GM19467 (cell line): ENCODE results near the gene CDH11.

Experiments
- ATAC-seq: cut with Tn5 transposase; IDR thresholded peaks from one replicate; pipeline ENCODE4 v1.9.1; 2021; ENCODE audit warnings: mild to moderate bottlenecking, moderate library complexity; ENCODE audit not compliant: unreplicated experiment

Gene CDH11

DNA sequence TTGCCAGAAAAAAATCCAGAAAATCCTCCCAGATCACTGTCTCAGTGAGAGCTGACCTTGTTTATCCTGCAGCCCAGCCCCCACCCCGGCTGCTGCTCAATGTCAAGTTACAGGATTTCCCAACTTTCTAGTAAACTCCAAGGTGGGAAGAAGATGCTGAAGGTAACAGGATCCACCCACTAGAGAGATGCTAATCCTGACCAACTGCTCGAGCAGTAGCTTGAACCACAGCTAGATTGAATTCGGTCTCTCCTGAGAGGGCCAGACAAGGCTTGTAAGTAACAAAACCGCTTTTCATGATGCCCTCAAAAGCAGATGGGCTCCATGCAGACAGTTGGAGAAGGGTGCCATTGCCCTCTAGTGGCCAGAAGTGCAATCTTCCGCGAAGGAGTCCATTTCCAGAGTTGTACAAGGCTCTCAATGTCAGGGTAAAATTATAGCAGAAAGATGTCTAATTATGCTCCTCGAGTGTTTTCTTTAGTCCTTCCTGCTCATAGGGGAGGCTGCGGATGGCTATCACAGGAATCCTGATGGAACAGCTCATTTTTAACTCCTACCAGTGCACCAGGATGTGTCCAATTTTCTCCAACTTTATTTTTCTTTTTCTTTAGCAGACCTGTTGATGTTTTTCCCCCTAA lies 3.9 kb downstream of the CDH11 start:
- ATAC-seq: peak; percentile 70

DNA sequence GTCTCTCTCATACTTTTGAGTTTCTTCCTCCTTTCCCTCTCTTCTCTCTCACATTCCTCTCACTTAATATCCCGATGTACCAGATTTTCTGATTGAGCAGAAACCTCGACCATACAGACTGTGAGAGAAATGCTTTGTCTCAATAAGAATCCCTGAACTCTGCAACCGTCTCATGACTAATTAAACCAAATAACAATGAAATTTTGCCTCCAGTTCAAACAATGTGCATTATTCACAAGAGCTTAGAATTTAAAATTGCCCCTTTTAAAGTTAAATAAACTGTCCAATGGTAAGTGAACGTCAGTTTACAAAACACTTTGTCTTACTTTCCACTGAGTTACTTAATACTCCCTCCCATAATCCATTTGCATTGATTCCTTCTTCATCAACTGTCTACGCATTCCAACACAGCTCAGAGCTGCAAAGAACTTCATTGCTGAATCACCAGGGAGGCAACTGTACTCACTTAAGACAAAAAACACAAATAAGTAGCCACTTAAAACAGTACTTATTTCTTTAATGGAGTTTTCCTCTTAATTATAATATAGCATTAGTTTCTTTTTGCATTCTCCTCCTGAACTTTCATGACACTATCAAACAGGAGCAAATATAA lies 4.9 kb downstream of the CDH11 start:
- ATAC-seq: no peak

DNA sequence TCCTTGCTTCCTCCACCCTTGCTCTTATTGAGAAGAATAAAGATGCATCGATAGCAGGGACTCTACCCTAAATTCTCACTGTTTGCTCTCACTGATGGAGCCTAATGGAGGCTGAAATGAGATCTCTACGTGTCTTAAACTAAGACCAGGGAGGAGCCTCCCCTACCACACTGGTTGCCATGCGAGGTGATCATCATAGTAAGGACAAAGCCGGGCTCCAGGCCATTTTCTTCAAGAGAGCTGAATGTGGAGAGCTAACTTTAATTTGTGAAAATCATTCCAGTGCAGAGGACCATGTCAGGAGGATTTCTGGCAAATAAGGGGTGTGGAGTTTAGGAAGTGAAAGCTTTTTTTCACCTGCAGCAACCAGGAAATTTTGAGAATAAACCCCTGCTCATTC lies 5.6 kb downstream of the CDH11 start:
- no peak for ATAC-seq

DNA sequence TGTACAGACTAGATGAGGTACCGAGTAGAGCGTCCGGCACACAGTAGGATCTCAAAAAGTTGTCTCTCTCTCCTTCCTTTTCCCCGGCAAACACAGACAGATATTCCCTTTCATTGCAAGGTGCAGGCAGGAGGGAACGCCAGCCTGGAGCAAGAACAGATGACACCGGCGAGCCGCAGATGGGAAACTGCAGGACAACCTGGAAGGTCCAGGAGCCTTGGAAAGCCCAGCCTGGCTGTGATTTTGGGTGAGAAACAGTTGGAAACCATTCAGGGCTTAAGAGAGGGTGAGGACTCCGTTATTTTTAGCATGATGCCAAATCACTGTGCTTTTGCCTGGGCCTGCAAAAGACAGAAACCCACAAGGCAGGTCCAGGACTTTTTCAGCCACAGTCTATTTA lies 7.3 kb downstream of the CDH11 start:
- no peak for ATAC-seq

- ATAC-seq: no peak
Observed at GRCh38 chr16:65113441-65113840, 8.4 kb downstream of the CDH11 start.

DNA sequence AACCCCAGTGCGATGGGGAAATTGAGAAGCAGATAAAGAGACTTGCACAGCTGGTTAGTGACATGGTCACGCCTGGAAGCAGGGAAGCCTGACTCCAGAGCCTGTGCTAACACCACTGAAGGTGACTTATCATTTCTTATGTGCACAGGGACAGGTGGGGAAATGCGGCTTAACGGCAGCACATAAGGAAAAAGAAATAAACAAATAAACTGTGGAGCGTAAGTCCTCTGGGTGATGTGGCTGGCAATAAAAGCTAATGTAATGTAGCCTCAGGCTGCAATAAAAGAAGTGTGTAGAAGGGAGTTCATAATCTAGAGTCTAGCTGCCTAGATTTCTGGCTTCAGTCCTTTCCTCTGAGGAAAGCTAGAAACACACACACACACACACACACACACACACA lies 10.6 kb downstream of the CDH11 start:
- no peak for ATAC-seq

DNA sequence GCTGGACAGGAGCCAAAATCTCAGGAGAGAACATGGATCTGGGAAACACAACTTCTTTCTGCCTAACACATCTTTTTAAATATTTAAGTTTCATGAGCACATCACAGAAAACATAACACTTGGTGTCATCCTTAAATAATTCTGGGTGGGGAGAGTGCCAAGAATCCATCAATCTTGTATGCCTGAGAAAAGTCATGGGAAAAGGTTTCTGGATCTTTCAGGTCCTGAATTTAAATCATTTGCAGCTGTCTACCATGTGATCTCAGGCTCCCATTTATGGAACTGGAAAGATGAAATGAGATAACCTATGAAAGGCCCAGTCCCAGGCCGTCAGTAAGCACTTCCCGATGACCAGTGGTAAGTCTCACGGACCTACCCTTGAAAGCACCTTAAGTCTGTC lies 15.1 kb downstream of the CDH11 start:
- ATAC-seq: no peak

GRCh38 chr16:65105171-65105570 lies 16.7 kb downstream of the CDH11 start:
- ATAC-seq: no peak

DNA sequence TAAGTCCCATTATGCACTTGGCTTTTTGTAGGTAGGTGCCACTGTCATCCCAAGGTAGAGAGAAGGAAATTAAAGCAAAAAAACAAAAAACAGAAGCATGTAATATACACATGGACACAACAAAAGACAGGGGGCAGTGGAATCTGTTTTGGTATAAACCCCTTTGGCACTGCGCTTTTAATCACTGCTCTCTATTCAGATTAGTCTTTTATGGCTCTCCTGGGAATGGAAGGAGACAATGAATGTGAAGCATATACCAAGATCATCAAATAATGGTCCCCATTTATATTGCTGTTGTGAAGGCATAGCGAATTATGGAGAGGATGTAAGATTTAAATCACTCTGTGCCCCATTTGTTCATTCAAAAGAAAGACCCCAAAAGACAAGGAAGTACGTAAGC lies 17.4 kb downstream of the CDH11 start:
- ATAC-seq: no peak

DNA sequence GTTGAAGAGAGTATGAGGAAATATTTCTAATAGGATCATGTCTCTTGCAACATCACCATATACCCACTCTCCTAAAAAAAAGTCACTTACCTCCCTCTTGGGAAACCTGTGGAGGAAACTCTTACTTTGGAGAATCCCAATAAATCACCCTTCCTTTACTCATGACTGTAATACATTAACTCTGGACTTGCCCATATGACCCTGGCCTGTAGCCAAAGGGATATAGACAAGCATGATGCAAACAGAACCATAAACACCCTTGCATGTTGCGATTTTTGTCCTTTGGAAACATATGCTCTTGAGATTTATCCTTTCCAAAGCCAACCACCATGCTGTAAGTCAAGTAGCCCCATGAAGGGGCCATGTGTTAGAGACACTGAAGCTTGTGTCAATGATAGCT lies 19.5 kb downstream of the CDH11 start:
- ATAC-seq: no peak

DNA sequence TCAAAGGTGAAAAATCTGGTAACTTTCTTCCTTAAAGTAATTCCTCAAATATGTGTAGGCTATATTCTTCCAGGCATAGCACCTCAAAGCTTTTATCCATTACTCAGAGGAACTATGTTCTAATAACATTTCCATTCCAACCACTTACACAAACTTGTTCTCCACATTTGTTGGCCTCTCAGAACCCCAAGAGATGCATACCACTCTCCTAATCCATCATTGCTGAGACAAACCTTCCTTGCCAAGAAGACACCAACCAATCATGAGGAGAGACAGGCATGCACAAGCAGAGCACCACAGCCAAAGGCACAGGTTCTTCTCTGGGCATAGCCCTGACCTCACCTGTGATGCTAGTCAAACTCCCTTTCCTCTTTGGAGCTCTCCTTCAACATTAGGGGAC lies 20.9 kb downstream of the CDH11 start:
- no peak for ATAC-seq

DNA sequence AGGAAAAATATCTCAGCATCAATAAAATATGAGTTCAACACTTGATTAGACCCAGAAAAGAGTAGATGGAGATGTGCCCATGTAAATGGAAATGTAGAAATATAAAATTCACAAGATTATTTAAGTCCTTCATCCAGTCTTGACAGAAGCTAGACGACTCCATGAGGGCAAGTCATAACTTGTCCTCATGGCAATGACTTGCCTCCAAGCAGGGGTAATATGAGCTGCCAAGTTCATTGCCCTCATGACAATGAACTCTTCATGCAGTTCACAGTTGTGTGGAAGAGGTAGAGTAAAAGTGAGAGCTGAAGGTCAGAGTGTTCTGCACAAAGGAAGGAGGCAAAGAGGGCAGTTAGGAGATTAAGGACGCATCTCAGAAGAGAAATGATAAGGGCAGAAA lies 22.3 kb downstream of the CDH11 start:
- ATAC-seq: no peak

DNA sequence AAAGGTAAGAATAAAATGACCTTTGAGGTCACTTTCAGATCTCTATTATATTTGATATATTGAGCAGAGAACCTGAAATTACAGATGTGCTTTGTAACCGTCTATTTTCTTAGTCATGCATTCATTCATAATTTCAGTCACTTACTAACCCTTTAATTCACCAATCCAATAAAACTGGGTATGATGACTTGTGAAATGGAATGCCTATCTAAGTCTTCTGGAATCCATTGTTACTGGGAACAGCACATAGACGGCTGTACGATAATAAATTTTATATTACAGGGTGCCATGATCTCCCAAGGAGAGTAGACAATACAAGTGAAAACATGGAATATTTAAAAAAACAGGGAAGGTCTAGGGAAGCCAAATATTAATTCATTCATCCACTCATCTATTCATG lies 22.9 kb downstream of the CDH11 start:
- no peak for ATAC-seq

- ATAC-seq: no peak
Observed at GRCh38 chr16:65097296-65097695, 24.6 kb downstream of the CDH11 start.

DNA sequence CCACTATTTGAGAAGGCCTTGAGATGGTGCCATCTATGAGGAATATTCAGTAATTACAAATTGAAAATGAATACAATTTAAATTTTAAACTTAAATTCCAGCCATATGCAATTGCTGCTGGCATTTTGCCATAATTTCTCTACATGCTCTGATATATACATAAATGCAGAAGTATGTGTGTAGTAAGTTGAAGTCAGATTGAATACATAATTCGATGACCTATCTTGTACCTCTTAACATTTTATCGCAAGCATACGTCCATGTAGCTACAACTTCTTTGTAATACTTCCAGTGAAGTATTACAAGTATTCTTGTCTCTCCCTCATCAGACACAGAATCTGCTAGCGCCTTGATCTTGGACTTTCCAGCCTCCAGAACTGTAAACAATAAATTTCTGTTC lies 26.0 kb downstream of the CDH11 start:
- no peak for ATAC-seq

- ATAC-seq: no peak
Observed at GRCh38 chr16:65095090-65095728, 26.7 kb downstream of the CDH11 start.

GRCh38 chr16:65094009-65094408 lies 27.9 kb downstream of the CDH11 start:
- ATAC-seq: no peak

GRCh38 chr16:65083164-65083857 lies 38.6 kb downstream of the CDH11 start:
- ATAC-seq: no peak

- ATAC-seq: no peak
Observed at GRCh38 chr16:65079549-65079948, 42.3 kb downstream of the CDH11 start.

DNA sequence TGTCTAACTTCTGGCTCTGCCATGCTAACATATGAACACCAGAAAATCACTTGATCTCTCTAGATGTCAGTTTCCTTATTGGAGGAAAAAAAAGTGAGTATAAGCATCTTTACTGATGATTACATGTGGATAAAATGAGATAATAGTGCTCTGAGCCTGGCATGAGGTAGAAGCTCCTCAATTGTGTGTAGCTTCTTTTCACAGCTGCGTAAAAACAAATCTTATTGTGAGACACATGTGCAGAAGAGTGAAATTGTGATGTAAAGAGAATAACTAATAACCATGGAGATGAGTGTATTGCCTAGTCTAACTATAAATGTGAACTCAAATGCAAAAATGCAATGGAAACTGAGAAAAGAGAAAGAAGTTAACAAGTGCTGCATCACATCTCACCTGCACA lies 44.7 kb downstream of the CDH11 start:
- no peak for ATAC-seq

DNA sequence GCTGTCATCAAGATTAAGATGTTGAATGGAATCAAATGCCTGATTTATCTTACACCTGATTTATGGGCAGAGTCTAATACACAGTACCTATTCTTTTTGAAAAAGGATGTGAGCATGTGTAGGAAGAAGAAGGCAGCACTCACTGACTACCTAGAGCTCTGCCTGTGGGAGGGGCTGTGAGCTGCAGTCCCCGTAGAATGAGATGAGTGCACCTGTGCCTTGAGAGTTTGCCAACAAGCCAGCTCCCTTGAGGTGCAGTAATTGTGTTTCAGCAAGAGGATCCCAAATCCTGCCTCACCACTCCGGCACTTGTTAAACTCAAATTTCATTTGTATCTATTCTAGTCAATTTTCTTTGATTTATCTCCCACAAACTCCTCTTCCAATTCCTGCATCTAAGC lies 46.0 kb downstream of the CDH11 start:
- ATAC-seq: no peak
